ENCODE results near the gene FBXL3. TPM values are rescaled to one million over a fixed set of nuclear protein-coding genes. Genes with fewer than 3 reads are reported as not detected.

Gene FBXL3
- total and polyA plus RNA-seq, 4 donors, result 18.7 to 90.6 (median 35.2) TPM

GRCh38 chr13:77019756-77020155, 7.2 kb downstream of the FBXL3 start:
- no peak overlapping the region for H3K9ac ChIP-seq (ENCODE audit: insufficient read depth in 1 of 2, low read length in 2 of 2)
- peaks cover 2 to 30% (median 17%) of the 10 kb centered on the region in 4 donors for H3K36me3 ChIP-seq (ENCODE audit: control insufficient read depth in 4 of 4, insufficient read depth in 4 of 4, low read length in 4 of 4)
- H3K4me3 ChIP-seq, result no peak overlapping the region
- TF ChIP-seq, protein P1, sequence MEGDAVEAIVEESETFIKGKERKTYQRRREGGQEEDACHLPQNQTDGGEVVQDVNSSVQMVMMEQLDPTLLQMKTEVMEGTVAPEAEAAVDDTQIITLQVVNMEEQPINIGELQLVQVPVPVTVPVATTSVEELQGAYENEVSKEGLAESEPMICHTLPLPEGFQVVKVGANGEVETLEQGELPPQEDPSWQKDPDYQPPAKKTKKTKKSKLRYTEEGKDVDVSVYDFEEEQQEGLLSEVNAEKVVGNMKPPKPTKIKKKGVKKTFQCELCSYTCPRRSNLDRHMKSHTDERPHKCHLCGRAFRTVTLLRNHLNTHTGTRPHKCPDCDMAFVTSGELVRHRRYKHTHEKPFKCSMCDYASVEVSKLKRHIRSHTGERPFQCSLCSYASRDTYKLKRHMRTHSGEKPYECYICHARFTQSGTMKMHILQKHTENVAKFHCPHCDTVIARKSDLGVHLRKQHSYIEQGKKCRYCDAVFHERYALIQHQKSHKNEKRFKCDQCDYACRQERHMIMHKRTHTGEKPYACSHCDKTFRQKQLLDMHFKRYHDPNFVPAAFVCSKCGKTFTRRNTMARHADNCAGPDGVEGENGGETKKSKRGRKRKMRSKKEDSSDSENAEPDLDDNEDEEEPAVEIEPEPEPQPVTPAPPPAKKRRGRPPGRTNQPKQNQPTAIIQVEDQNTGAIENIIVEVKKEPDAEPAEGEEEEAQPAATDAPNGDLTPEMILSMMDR (IDR thresholded peaks at IDR 0.05; ENCODE audit: control extremely low read depth, extremely low read depth), result no peak
- DNase-seq, result no peak
- no peaks in the 10 kb centered on the region for H3K27me3 ChIP-seq (ENCODE audit: control insufficient read depth in 3 of 3, insufficient read depth in 3 of 3, low read length in 2 of 3)
- H3K27ac ChIP-seq (ENCODE audit: low read depth in 1 of 2, low read length in 1 of 2), result no peak overlapping the region
- H3K4me1 ChIP-seq (ENCODE audit: control insufficient read depth in 5 of 5, insufficient read depth in 5 of 5, low read length in 5 of 5), result peaks cover 3 to 40% (median 7%) of the 10 kb centered on the region in 5 donors
- no peaks in the 10 kb centered on the region for H3K9me3 ChIP-seq (ENCODE audit: control insufficient read depth in 4 of 4, insufficient read depth in 3 of 4, low read length in 3 of 4)
- no peak for ATAC-seq (ENCODE audit: insufficient read depth, low FRiP score)

GRCh38 chr13:77016888-77017623, 9.9 kb downstream of the FBXL3 start:
- ATAC-seq (ENCODE audit: insufficient read depth, low FRiP score) (no peak), DNase-seq (no peak)
- Histone ChIP-seq H3K27me3 (ENCODE audit: control insufficient read depth in 3 of 3, insufficient read depth in 3 of 3, low read length in 2 of 3) (no peaks in the 10 kb centered on the region), H3K9ac (ENCODE audit: insufficient read depth in 1 of 2, low read length in 2 of 2) (no peak overlapping the region), H3K27ac (ENCODE audit: low read depth in 1 of 2, low read length in 1 of 2) (no peak overlapping the region), H3K9me3 (ENCODE audit: control insufficient read depth in 4 of 4, insufficient read depth in 3 of 4, low read length in 3 of 4) (no peaks in the 10 kb centered on the region), H3K4me3 (no peak overlapping the region), H3K4me1 (ENCODE audit: control insufficient read depth in 5 of 5, insufficient read depth in 5 of 5, low read length in 5 of 5) (peaks cover 3 to 34% (median 4%) of the 10 kb centered on the region in 5 donors), H3K36me3 (ENCODE audit: control insufficient read depth in 4 of 4, insufficient read depth in 4 of 4, low read length in 4 of 4) (peaks cover 11 to 49% (median 35%) of the 10 kb centered on the region in 4 donors)
- 91% methylated on average over 6 of the region's 6 CpGs for WGBS, 2 donors
- TF ChIP-seq, protein P1 (IDR thresholded peaks at IDR 0.05; ENCODE audit: control extremely low read depth, extremely low read depth), result no peak

DNA sequence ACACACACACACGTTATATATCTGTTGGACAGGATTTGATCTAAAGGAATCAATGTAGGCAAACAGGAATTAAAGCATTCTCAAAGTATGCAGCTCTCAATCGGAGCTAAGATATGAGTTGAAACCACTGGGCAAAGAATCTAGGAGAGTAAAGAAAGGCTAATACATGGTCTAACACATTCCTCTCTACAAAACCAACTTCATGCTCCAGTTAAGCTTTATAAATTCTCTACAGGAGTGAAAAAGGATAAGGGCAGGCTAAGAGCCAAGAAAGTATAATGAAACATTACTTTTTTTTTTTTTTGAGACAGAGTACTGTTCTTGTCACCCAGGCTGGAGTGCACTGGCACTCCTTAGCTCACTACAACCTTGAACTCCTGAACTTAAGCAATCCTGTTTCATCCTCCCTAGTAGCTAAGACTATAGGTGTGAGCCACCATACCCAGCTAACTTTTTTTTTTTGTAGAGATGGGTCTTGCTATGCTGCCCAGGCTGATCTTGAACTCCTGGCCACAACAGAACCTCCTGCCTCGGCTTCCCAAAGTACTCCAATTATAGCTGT, 10.6 kb downstream of the FBXL3 start:
- H3K9me3 ChIP-seq (ENCODE audit: control insufficient read depth in 4 of 4, insufficient read depth in 3 of 4, low read length in 3 of 4), result no peaks in the 10 kb centered on the region
- no peak overlapping the region for H3K27ac ChIP-seq (ENCODE audit: low read depth in 1 of 2, low read length in 1 of 2)
- peaks cover 12 to 51% (median 39%) of the 10 kb centered on the region in 4 donors for H3K36me3 ChIP-seq (ENCODE audit: control insufficient read depth in 4 of 4, insufficient read depth in 4 of 4, low read length in 4 of 4)
- no peak overlapping the region for H3K9ac ChIP-seq (ENCODE audit: insufficient read depth in 1 of 2, low read length in 2 of 2)
- DNase-seq (no peak), ATAC-seq (ENCODE audit: insufficient read depth, low FRiP score) (no peak)
- no peak overlapping the region for H3K4me3 ChIP-seq
- H3K27me3 ChIP-seq (ENCODE audit: control insufficient read depth in 3 of 3, insufficient read depth in 3 of 3, low read length in 2 of 3), result no peaks in the 10 kb centered on the region
- H3K4me1 ChIP-seq (ENCODE audit: control insufficient read depth in 5 of 5, insufficient read depth in 5 of 5, low read length in 5 of 5), result peaks cover 0 to 30% (median 4%) of the 10 kb centered on the region in 5 donors
- TF ChIP-seq, protein P1 (IDR thresholded peaks at IDR 0.05; ENCODE audit: control extremely low read depth, extremely low read depth), result no peak
- 87 to 92% methylated on average over 3 of the region's 3 CpGs for WGBS, 2 donors
